Measurements from ENCODE around the gene BCAR3.
"Not testable (repeated sequence)": the region's sequence is repeated elsewhere in the genome, so short reads cannot be mapped to it uniquely, and the experiment has no call there.

BCAR3 gene

DNA sequence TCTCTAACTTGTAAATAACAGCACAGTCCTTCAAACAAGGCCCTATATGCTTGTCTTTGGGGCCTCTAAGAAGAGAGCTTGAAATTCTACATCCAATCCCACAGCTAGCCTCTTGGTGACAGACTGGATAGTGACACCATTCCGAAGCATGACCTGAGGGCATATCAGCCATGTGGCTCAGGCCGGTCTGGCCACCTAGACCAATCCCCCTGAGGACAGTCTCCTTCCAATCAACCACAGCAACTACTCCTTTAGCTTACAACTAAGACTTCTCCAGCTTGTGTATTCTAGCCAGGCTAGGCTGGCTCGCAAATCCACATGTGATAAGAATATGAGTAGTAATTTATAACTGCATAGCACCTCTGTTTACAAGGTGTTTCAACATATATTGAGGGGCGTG, 14.0 kb downstream of the BCAR3 start:
- no peak for DNase-seq (ENCODE audit: extremely low read depth, low read depth)
- TF ChIP-seq, protein P1, sequence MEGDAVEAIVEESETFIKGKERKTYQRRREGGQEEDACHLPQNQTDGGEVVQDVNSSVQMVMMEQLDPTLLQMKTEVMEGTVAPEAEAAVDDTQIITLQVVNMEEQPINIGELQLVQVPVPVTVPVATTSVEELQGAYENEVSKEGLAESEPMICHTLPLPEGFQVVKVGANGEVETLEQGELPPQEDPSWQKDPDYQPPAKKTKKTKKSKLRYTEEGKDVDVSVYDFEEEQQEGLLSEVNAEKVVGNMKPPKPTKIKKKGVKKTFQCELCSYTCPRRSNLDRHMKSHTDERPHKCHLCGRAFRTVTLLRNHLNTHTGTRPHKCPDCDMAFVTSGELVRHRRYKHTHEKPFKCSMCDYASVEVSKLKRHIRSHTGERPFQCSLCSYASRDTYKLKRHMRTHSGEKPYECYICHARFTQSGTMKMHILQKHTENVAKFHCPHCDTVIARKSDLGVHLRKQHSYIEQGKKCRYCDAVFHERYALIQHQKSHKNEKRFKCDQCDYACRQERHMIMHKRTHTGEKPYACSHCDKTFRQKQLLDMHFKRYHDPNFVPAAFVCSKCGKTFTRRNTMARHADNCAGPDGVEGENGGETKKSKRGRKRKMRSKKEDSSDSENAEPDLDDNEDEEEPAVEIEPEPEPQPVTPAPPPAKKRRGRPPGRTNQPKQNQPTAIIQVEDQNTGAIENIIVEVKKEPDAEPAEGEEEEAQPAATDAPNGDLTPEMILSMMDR (IDR thresholded peaks at IDR 0.05; ENCODE audit: low read depth, low read length): no peak

DNA sequence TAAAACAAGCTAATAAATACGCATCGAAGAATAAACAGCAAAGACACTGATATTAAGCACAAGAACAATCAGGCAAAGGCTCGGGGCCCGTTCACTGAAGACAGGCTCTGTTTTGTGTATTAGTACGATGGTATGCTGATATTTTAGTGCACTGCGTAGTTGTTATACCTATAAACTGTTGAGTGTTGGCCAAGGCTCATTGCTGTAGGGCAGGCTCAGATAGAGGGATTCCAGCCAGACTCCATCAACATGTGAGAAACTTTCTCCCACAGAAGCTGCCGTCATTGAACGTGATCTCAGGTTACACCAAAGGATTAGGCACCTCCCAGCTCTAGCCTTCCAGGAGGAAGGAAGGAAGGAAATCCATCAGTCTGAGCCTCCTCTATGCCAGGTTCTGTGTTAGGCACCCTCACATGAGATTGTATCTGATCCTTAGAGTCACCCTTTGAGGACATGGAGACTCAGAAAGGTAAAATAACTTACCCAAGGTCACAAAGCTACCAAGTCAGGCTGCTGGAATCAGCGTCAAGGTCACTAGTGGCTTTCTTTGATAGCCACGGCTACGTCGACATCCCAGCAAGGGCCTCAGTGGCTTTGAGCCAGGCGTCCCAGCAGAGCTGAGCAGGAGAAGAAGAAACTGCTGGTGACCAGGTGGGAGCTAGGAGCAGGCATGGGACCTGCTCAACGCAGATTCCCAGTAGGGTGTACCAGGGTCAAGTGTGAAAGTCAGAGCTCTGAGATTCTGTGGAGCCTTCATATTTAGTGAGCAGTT, 14.8 kb downstream of the BCAR3 start:
- TF ChIP-seq, protein P1 (IDR thresholded peaks at IDR 0.05; ENCODE audit: low read depth, low read length): no peak
- DNase-seq (ENCODE audit: extremely low read depth, low read depth): no peak

DNA sequence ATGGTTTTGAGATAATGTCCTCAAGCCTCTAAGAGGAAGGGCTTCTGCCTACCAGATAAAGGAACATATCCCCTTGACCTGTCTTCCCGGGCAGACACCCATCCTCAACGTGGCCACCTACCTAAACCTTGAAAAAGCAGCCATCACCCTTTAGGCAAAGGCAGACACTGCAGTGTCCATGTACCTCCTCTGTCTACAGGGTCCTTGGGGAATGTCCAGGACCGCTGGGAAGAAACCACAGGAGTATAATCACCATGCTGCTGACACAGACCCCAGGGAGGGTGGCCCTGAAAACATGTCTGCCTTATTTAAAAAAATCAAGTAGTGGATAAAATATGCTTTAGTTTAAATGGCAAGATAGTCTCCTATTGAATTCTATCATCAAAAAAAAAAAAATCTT, 16.6 kb downstream of the BCAR3 start:
- no peak for DNase-seq (ENCODE audit: extremely low read depth, low read depth)

DNA sequence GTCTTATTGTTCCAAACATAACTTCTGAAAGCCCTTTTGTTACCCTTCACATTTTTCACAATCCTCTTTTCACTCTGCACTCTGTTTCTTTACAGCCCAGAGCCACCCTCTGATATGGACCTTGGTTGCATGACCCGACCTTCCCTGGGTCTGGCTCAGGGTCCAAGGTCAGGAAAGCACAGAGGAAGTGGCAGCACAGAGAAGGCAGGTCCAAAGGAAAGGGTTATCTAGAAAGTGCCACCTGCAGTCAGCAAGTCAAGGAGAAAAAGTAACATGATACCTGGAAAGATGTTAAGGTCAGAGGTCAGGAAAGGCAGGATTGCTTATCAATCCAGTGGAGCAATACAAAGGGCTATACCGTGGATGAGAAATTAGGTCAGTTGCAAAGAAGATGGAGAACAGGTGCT, 18.4 kb downstream of the BCAR3 start:
- no peak for DNase-seq (ENCODE audit: extremely low read depth, low read depth)
- TF ChIP-seq, protein P1 (IDR thresholded peaks at IDR 0.05; ENCODE audit: low read depth, low read length): no peak

More for the DNA sequence above, 16.6 kb downstream of the BCAR3 start:
- TF ChIP-seq, protein P1 (IDR thresholded peaks at IDR 0.05; ENCODE audit: low read depth, low read length): no peak

DNA sequence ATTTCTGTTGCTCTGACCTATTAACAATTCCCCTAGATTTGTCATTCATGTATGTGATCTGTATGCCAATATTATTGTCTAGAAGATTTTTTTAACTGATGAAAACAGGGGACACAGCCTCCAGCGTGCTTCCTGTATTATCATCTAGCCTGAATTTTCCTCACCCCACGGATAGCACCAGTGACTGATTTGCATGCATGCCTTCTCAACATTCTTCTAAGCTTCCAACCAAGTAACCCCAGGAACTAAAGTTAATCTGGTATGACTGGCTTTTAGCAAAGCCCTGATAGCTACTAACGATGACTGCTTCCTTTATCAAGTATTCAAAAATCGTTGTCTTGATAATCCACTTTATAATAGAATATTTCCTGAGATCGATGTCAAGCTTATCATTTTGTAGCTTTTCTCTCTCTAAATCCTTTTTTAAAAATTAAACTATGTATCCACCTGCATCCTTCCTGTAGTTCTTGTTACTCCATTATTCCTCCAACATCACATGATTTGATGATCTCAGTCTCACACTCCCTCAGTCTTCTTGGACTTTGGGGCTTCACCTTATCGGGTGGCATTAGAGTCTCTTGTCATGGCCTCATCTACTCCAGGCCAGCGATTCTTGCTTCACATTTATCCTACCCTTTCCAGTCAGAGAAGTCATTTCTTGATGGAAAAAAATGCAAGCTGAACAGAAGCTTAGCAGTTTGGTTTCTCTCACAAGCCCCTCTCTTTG, 19.0 kb downstream of the BCAR3 start:
- no peak for DNase-seq (ENCODE audit: extremely low read depth, low read depth)
- TF ChIP-seq, protein P1 (IDR thresholded peaks at IDR 0.05; ENCODE audit: low read depth, low read length): no peak

DNA sequence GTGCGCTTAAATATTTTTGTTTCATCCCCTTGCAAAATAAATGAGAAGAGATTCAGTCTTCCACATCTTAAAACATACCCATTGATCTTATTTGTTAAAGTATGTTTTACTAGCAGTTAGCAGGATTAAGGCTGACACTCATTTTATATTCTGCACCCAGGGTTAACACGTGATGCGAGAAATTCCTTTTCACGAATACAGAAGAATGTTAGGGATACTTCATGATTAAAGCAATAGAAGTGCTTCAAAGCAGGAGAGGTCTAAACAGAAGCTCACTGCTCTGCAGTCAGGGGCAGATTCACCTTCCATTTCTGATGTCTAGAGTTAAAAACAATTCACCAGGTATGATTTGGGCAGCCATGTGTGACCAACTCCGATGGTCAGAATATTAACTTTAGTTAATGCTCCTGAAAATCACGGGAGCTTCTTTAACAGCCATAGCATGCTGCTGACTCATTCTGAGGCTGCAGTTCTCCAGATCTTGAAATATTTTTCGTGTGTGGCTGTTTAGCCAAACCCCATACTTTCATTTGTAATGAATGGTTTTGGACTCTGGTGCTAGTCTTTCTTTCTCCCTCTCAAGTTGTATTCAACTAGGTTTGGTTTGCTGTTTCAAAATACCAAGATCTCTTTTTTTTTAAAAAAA, 19.7 kb downstream of the BCAR3 start:
- TF ChIP-seq, protein P1 (IDR thresholded peaks at IDR 0.05; ENCODE audit: low read depth, low read length): no peak
- DNase-seq (ENCODE audit: extremely low read depth, low read depth): no peak

DNA sequence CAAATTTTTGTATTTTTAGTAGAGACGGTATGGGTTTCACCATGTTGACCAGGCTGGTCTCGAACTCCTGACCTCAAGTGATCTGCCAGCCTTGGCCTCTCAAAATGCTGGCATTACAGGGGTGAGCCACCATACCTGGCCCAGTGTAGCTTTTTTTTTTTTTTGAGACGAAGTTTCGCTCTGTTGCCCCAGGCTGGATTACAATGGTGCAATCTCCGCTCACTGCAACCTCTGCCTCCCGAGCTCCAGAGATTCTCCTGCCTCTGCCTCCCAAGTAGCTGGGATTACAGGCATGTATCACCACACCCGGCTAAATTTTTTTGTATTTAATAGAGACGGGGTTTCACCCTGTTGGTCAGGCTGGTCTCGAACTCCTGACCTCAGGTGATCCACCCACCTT, 20.3 kb downstream of the BCAR3 start:
- DNase-seq (ENCODE audit: extremely low read depth, low read depth): not testable (repeated sequence)

All from AG09319 (cell line).